GM23338 (cell line): ENCODE data around the gene ACOT8.

ENCODE experiments used
- CTCF ChIP-seq, 2 experiments: fragments of 200-600 bp in 1 of 2; sonication (generic) in 1 of 2; conservative IDR thresholded peaks; 2 replicates each; pipeline versions ENCODE4 v1.5.1 to v1.6.1; 2016 to 2017; ENCODE audit warnings: antibody characterized with exemption in 2 of 2, low read depth in 2 of 2, mild to moderate bottlenecking in 2 of 2, moderate library complexity in 1 of 2
- EZH2phosphoT487 ChIP-seq: fragments of 200-600 bp; sonication (generic); IDR thresholded peaks from one replicate; pipeline ENCODE4 v1.8.1; 2018; ENCODE audit warnings: antibody characterized with exemption; ENCODE audit not compliant: unreplicated experiment
- POLR2AphosphoS5 ChIP-seq: IDR thresholded peaks from 2 replicates; pipeline ENCODE4 v1.6.1; 2016; ENCODE audit warnings: antibody characterized with exemption, low read depth

DNA sequence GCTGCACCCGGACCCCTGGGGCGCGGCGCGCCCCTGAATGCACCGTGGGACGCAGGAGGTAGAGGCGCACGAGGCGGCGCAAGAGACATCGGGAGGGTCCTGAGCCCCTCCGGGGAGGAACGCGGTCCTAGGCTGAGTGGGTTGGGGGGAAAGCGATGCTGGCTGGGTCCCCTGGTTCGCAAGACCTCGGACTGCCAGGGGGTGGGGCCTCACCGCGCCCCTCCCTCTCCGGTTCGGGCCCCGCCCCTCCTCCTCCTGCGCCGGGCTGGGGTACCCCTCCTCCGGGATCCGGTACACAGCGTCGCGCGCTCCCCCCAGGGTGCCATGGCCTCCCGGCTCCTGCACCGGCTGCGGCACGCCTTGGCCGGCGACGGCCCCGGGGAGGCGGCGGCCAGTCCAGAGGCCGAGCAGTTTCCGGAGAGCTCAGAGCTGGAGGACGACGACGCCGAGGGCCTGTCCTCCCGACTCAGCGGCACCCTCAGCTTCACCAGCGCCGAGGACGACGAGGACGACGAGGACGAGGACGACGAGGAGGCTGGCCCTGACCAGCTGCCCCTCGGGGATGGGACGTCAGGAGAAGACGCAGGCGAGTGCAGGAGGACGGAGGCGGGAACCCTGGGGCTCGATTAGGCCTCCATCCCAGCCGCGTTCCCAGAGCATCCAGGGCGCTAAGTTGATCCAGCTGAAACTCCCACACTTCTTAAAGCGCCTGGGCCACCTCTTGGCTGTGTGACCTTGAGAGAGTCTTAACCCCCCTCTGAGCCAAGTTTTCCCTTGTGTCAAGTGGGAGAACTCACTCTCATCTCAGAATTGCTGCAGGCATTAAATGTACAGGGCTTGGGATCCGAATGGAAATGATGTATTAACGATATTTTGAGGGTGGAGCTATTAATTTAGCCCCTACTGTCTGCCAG, 23.1 kb downstream of the ACOT8 start:
- TF ChIP-seq CTCF (conservative IDR thresholded peaks at IDR 0.05; ENCODE audit: low read depth in 2 of 2) (no peak), POLR2AphosphoS5 (peak; percentile 79), EZH2phosphoT487 (no peak)
